GM12892 (cell line): Measurements from ENCODE around the gene SNAPC2.

Experiments
- POLR2AphosphoS5 ChIP-seq: IDR thresholded peaks from 2 replicates; pipeline ENCODE4 v1.6.1; 2011; ENCODE audit warnings: low read depth, low read length, control low read depth
- TAF1 ChIP-seq: IDR thresholded peaks from 2 replicates; pipeline ENCODE4 v1.6.1; 2011; ENCODE audit warnings: low read depth, mild to moderate bottlenecking, control low read depth, low read length, borderline replicate concordance

DNA sequence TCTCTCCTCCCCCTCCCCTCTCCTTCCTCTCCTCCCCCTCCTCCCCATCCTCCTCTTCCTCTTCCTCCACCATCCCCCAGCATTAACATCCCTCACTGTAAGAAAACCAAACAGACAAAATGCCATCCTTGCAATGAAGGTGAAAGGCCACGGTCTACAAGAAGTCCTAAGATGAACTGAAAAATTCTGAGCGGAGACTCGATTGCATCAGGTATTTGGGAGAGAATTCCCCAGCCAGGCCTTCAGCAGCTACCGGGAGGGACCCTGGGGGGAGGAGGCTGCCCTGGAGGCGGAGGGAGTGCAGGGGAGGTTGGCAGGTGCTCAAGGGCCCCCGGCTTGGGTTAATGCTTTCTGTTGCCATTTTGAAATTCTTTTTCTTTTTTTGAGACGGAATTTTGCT, 33.4 kb downstream of the SNAPC2 start:
- no peak for TF ChIP-seq POLR2AphosphoS5
- no peak for TF ChIP-seq TAF1
